CD4-positive, alpha-beta T cell treated with Interleukin-12 subunit alpha and Interleukin-12 subunit beta, for 1 hour (primary cell): ENCODE measurements around the gene FOXO3.

Source experiments
- DNase-seq: peaks from one replicate; pipeline ENCODE4 v3.0.0-alpha.2; 2020

FOXO3 gene

GRCh38 chr6:108578166-108578565 is 17.4 kb downstream of the FOXO3 start:
- no peak for DNase-seq

- no peak for DNase-seq
These were observed 18.0 kb downstream of the FOXO3 start for GRCh38 chr6:108578595-108579327.

GRCh38 chr6:108579328-108579721 is 18.6 kb downstream of the FOXO3 start:
- no peak for DNase-seq

- no peak for DNase-seq
These were observed 19.9 kb downstream of the FOXO3 start for GRCh38 chr6:108580646-108581045.

- DNase-seq = peak; percentile 34
These were observed 20.7 kb downstream of the FOXO3 start for GRCh38 chr6:108581237-108581931.

GRCh38 chr6:108581932-108582475 is 21.3 kb downstream of the FOXO3 start:
- DNase-seq = no peak

- no peak for DNase-seq
These were observed 21.9 kb downstream of the FOXO3 start for GRCh38 chr6:108582618-108583017.

DNA sequence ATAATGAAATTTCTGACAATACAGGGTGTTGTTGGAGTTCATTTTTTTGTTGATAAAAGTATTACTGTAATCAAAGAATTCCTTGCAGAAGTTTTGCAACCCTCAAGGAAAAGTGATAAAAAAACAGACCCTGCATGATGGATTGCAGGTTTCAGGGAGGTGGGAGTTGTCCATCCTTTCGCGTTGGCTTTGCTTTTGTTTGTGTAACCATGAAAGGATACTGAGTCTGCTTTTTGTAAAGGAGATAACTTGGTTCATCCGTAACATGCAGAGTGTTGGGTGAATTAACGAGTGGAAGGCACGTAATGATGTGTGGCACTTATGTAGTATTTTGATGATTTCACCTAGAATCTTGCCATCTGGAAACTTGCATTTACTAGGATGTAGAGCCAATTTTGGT is 23.6 kb downstream of the FOXO3 start:
- DNase-seq = no peak

DNA sequence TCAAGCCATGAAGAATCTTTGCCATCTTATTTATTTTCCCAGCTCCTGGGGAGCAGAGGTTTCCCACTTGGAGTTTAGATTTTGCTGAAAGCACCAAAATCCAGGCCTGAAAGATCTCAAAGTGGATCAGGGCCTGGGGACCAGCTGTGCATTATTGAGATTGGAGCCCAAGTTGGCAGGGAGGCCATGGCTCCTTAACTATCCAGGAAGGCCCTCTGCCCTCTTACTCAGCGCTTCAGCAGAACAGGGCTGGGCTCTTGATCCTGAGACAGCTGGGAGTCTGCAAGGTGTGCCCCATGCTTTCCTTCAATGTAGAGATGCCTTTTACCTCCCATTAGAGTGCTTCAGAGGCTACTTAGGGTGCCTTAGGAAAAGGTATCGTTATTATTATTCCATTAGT is 24.6 kb downstream of the FOXO3 start:
- no peak for DNase-seq

DNA sequence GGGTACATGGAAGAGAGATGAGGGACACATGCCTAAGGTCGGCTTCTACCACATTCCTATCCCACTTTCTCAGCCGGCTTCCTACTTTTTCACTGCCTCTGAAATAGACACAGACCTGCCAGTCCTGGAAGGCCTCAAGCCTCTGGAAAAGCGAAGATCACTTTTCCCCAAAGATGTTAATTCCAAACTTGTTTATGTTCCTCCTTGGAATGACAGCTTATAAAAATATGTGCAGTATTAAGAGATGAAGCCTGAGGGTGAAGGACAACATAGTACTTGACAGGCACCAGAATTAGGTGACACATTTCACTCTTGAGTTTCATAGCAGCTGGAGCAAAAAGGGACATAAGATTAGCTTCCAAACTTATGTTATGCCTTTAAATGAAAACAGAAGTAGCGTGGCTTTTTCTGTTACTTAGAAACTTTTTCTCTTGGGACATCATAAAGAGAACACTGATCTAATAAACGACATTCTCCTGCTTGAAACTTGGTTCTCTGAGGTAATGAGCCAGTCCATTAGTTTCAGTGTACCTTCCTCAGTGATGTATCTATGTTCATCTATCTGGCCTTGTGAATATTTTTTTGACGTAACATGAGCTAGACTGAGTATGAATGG is 25.3 kb downstream of the FOXO3 start:
- DNase-seq = no peak

DNA sequence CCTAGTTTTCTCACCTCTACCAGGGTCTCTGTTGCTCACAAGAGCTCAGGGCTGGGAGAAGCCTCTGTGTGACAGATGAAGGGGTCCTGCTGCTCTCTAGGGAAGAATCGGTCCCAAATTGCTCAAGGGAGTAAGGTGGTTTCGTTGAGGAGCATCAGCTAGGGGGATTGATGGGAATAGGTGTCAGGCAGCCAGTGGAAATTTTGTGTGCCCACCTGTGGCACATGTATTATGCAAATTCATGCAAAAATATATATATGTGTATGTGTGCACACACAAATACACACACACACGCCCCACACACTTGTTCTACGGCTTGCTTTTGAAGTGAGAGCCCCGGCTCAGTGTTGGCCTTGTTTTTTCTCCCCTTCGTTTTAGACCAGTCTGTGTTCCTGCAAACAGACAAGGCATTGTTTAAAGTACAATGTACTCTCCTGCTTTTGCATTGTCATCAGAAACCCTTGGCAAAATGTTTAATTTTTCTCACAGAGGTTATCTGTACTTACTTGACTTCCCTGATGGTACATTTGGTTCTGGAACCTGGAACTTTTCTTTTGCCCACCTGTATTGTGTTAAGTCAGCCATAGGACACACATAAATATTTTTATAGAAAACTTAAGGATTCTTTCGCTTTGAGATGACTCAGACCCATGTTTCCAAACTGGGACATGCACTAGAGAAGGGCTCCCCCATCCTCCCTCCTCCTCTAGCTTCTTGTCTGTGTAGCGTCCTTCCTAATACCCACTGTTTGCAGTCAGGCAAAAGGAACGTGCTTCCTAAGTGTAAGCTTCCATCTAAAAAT is 26.7 kb downstream of the FOXO3 start:
- no peak for DNase-seq

GRCh38 chr6:108588586-108588985 is 27.9 kb downstream of the FOXO3 start:
- DNase-seq = no peak

DNA sequence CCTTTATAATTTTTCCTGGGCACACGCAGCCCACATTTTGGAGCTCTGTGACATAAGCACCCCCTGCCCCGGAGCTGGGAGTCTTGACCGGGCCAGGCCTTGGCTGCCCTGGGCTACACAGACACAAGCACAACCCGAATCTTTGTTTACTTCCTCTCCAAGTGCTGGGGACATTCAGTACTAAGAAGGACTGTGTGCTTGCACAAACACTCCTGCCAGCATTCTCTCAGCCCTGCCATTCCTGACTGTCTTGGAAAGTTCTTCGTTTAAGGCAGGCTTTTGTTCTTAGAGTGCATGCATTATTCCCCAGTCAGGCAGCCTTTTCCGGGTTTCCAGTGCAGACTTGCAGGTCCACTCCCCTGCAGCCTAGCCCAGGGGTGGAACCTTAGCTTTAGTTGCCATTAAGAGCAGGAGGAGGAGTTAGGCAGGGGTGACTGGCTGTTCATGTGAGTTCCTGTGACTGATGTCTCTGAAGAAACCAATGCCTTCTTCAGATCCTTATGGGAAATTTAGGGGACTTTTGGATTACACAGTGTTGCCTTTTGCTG is 28.6 kb downstream of the FOXO3 start:
- no peak for DNase-seq

DNA sequence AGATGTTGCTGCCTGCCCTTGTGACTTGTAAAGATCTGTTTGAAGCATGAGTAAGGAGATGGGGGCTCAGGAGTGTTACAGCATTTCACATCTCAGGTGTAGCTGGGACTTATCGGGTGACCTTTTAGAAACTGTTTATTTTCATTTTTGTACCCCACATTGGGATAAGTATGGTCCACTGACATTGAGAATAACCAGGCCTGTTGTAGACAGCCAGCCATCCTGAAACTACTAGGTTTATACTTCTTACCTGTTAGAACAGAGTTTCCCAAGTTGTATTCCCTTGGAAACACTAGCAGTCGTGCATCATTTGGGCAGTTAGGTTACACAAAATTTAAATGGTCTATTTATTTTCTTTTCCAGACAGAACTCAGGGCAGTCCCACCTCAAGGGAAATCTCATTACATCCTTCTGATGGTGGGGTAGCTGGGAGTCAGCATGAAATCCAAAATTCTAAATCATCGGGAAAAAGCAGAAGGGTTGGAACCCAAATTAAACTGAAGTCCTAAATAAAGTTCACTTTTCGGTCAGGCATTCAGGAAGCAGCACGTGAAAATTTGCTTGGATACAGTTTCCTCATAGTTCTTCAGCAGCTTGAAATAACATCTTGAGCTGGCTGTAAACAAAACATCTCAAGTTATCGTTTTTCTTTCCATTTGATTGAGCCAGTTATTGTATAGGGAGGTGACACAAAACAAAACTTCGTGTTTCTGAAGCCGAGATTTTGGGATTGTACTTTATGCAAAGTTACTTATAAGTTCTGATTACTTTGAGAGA is 30.5 kb downstream of the FOXO3 start:
- DNase-seq = no peak

DNA sequence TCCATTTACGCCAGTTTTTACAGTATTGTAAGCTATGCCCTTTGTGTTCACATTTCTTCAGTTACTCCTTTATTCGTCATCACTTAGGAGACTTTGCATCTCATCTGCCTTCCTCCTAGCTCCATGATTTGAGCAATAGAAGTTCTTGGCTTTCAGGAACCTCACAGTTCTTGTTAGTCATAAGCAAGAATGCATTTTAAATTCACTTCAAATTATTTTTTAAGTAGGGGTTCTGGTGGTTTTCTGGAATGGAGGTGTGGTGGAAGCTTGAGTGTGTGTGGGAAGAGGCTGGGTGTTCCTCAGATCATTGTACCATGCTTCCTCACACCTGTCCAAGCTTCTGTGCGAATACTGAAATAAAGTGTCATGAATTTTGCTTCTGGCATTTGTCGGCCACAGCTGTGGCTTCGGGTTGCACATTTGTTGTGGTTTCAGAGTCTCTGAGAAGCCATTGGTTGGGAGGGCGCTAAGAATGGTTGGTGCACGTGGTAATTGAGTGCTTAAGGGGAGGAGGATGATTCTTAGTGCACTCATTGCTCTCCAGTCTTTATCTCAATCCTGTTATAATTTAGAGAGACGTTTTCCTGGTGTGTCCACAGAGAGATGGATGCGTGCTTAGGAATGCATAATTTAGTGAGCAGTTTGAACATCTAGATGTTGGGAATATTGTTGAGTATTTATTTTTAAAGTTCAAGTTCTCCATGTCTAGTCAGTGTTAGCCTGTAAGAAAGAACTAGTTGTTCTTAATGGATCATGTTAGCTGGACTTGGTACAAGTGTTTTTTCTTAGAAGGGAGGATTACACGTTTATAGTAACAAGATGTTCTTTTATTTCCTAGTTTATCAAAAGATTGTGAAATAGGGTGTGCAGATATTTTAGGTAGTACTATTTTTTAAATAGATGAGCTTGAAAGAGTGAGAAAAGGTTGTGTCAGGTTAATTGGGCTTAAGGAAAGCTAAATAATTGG is 31.9 kb downstream of the FOXO3 start:
- peak; percentile 57 for DNase-seq

DNA sequence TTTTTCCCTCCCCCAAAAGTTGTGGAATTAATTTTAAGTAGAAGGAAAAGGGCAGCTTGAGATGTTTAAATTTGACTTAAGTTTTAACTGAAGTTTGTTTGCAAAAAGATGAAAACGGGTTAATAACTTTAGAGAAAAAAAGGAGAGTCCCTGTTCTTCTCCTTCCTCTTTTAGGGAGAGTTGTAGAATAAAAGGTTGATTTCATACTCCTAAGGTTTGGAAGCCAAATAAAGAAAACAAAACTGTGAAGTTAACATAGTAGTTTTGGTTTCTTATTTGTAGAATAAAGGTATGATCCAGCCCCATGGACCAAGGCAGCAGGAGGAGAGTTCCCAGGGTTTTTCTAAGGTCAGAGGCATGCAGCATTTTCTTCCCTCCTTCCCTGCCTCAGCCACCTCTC is 33.4 kb downstream of the FOXO3 start:
- no peak for DNase-seq

GRCh38 chr6:108594640-108595039 is 33.9 kb downstream of the FOXO3 start:
- no peak for DNase-seq

GRCh38 chr6:108596956-108597355 is 36.2 kb downstream of the FOXO3 start:
- DNase-seq = no peak

DNA sequence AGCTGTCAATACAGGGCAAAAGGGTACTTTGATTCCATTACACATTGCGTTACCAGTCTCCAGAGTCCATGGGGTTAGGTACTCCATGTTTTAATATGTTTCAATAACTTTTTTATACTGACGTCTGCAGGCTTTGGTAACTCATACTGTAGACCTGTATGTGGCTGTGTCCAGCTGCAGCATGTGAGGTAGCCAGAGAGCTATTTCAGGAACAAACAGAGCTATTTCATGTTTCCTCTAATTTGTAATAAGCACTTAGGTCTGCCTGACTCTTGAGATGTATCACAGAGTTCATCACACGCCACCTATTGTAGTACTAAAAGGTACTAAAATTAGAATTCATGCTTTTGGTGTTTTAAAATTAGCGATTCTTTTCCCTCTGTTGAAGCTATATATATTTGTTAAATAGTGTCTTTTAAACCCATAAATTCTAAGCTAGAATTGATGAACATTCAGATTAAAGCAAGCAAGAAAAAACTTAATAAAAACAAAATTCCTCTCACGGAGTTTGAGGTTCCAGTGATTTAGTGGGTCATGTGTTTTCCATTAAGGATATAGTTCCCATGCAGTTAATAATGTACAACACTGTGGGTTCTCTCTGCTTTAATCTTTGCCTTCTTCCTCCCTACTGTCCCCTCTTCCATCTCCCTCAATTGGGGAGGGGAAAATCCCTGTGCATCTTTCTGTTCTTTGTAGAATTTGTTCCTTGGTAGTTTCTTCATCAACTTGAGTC is 37.0 kb downstream of the FOXO3 start:
- no peak for DNase-seq

DNA sequence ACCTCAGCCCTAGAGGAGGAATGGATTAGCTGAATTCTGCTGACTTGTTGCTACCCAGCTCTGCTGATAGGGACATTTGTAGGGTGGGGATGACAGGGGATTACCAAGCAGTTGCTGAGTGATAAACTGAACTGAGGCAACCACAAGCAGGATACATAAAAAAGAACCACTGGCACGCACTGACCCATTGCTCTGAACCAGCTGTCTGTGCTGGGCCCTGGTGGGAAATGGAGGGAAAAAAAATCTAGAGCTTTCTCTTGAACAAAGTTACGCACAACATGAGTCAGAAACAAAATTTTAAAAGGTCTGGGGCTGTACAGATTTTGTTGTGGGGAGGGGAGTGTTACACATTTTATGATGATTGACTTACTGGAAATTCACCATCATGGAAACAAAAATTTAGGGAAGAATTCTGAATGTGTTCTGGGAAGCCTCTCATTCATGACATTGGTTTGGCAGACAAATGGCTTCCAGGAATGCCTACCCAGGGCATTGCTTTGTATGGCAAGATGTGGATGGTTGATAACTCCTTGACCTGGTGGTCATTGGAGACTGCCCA is 37.7 kb downstream of the FOXO3 start:
- no peak for DNase-seq
